NB4 (cell line): ENCODE data around the gene GLI1.

Source experiments
- POLR2A ChIP-seq: IDR thresholded peaks from 2 replicates; pipeline ENCODE4 v1.6.1; 2011; ENCODE audit warnings: mild to moderate bottlenecking; ENCODE audit not compliant: insufficient read length; ENCODE audit errors: extremely low read depth
- TF ChIP-seq, protein P1 (sequence below): IDR thresholded peaks from one replicate; pipeline ENCODE4 v1.5.1; 2012; ENCODE audit warnings: low read depth, low read length
- TF ChIP-seq, protein P2 (sequence below): IDR thresholded peaks from 2 replicates; pipeline ENCODE4 v1.6.1; 2011; ENCODE audit warnings: low read depth, low read length

DNA sequence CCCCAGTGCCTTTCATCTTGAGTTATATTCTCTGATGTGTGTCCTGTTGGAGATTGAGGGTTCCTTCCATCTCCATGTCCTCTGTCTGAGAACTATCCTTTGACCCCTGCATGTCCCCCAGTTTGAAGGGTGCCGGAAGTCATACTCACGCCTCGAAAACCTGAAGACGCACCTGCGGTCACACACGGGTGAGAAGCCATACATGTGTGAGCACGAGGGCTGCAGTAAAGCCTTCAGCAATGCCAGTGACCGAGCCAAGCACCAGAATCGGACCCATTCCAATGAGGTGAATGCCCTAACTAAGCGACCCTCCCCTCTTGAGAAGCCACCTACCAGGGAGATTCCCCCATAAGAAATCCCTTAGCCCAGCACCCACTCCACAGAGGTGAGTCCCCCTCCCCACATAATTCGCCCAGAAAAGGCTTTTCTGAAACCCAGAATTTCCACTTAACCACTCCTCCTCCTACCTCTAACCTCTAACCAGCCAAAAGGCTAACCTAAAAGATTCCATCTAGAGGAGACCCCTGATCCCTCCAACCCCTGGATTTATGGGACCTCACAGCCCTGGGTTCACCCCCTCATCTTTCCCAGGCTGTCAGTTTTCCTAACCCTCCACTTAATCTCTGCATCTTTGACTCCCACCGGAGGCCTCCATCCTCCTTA lies 7.8 kb downstream of the GLI1 start:
- no peak for TF ChIP-seq POLR2A
- TF ChIP-seq, protein P1, sequence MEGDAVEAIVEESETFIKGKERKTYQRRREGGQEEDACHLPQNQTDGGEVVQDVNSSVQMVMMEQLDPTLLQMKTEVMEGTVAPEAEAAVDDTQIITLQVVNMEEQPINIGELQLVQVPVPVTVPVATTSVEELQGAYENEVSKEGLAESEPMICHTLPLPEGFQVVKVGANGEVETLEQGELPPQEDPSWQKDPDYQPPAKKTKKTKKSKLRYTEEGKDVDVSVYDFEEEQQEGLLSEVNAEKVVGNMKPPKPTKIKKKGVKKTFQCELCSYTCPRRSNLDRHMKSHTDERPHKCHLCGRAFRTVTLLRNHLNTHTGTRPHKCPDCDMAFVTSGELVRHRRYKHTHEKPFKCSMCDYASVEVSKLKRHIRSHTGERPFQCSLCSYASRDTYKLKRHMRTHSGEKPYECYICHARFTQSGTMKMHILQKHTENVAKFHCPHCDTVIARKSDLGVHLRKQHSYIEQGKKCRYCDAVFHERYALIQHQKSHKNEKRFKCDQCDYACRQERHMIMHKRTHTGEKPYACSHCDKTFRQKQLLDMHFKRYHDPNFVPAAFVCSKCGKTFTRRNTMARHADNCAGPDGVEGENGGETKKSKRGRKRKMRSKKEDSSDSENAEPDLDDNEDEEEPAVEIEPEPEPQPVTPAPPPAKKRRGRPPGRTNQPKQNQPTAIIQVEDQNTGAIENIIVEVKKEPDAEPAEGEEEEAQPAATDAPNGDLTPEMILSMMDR: no peak
- TF ChIP-seq, protein P2, sequence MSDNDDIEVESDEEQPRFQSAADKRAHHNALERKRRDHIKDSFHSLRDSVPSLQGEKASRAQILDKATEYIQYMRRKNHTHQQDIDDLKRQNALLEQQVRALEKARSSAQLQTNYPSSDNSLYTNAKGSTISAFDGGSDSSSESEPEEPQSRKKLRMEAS: no peak
